Bladder microvascular endothelial cell (primary cell): ENCODE measurements around the gene TMEM129. TPM values are rescaled to one million over a fixed set of nuclear protein-coding genes. Genes with fewer than 3 reads are reported as not detected.

ENCODE experiments used
- total RNA-seq: library from RNA; depleted of rRNA; stranded (reverse); fragments of >200 nt; gene quantifications from 2 replicates; pipeline ENCODE4 v1.2.3, GENCODE V29; 2014

Gene TMEM129, protein sequence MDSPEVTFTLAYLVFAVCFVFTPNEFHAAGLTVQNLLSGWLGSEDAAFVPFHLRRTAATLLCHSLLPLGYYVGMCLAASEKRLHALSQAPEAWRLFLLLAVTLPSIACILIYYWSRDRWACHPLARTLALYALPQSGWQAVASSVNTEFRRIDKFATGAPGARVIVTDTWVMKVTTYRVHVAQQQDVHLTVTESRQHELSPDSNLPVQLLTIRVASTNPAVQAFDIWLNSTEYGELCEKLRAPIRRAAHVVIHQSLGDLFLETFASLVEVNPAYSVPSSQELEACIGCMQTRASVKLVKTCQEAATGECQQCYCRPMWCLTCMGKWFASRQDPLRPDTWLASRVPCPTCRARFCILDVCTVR
- total RNA-seq, result 19.6 and 40.0 TPM in 2 replicates

DNA sequence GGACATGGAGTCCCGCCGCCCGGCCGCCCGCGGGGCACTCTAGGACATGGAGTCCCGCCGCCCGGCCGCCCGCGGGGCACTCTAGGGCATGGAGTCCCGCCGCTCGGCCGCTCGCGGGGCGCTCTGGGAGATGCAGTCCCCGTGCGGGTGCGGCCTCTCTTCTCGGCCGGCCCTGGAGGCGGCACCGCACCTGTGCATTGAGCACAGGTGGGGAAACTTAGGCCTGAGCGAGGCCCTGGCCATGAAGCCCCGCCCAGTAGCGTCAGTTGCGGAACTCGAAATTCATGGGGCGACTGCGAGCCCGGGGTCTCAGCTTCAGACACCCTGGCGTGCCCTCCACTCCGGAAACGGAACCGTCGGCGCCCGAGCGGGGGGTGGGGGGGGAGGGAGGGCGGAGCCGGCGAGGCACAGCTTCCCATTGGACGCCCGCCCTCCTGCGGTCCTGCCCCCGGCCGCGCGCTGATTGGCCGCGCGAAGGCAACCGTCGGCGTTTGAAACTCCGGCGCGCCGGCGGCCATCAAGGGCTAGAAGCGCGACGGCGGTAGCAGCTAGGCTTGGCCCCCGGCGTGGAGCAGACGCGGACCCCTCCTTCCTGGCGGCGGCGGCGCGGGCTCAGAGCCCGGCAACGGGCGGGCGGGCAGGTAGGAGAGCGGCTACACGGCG is at the start of gene TMEM129, which contains the start of gene TACC3:
Gene TMEM129 (minus strand): TSS at position 321 of the 663 bp plus-strand sequence. CDS start 486 bp downstream, outside the sequence.
Gene TACC3 (plus strand): TSS at position 519 of the 663 bp plus-strand sequence. CDS start 1,901 bp downstream, outside the sequence.

DNA sequence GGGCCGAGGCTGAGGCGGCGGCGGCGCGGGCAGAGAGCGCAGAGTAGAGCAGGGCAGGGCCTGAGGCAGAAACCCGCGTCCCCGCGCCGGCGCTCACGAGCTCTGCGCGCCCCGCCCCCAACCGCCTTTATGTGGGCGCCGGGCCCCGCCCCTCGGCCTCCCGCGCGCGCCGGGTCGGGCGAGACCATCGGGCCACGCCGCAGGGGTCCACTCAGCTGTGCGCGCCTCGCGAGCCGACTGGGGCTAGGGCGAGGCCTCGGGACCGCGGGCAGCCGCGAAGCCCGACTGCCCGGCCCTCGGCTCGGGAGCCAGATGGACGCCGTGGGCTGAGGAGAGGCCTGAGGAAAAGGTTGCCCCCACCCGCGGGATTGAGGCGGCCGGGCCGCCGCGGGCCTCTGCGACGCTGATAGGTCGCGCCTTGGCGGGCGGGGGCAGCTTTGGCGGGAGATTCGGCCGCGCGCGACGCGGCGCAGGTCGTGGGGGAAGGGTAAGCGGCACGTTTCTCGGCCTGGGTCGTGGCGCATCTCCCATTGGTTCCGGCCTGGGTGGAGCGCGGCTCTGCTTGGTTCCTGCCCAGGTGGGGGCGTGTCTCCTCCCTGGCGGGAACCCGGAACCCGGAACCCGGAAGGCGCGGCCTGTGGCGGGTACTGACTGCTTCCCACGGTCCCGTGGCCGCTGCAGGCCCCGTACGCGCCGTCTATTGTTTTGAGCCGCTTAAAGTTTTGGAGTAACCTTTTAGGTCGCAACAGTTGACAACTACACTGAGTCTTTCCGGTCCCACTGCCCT is 8.7 kb downstream of the TMEM129 start, which contains the start of gene SLBP:
Gene SLBP (minus strand): TSS at position 104 of the 787 bp plus-strand sequence. CDS start 131 bp downstream, outside the sequence.

DNA sequence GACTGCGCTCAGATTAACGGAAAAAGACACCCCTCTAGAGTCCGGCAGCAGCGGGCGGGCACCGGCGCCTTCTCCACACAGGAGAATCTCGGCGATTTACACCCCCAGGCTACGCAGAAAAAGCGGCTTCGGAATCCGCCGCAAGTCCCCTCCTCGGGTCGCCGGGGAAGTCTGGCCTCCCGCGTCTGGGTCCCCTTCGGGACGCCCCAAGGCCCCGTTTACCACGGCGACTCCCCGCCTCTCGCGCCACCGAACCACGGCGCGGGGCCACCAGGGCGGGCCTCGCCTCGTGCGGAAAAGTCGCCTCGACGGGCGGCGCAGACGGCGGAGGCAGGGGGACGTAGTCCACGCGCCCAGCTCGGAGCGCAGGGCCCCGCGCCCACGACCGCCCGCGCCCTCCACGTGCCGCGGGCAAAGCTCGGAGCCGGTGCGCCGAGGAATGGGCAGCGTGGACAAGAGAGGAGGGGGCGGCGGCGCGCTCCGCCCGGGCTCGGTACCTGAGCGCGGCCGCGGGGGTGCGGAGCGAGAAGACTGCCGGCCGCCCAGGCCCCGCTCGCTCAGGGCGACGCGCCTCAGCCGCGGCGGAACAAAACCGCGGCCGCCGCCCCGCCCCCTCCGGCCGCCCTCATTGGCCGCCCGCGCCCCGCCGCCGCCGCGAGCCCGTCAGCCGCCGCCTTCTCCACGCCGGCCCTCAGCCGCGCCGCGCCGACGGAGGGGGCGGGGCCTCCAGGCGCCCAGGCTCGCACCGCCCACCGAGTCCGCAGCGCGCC is 37.2 kb downstream of the TMEM129 start, which contains the start of gene FAM53A:
Gene FAM53A (minus strand): TSS at position 578 of the 770 bp plus-strand sequence. CDS start 15,572 bp downstream, outside the sequence.

Other genes with a start within 250 kb of the TMEM129 start
- gene FAM53A, start 37.0 kb downstream of the TMEM129 start, total RNA-seq, result 0.65 and 1.7 TPM in 2 replicates
- gene SLBP, start 9.0 kb downstream of the TMEM129 start, total RNA-seq, result 50.6 and 60.9 TPM in 2 replicates
- gene TACC3, start 198 bp upstream of the TMEM129 start, total RNA-seq, result 17.4 and 19.1 TPM in 2 replicates
- gene FGFR3, start 72.0 kb upstream of the TMEM129 start, total RNA-seq, result 0.32 and 3.2 TPM in 2 replicates
- 85.8 and 135 TPM in 2 replicates for gene LETM1, start 134.8 kb upstream of the TMEM129 start, total RNA-seq
- 46.6 and 69.9 TPM in 2 replicates for gene NSD2, start 150.1 kb upstream of the TMEM129 start, total RNA-seq